SJSA1 (cell line): ENCODE data around the gene CCL27. TPM values are rescaled to one million over a fixed set of nuclear protein-coding genes. Genes with fewer than 3 reads are reported as not detected.

Source experiments
- DNase-seq, 2 experiments: peaks; one replicate each; pipeline ENCODE4 v3.0.0-alpha.2; 2015 to 2020; ENCODE audit warnings: low spot score in 2 of 2, low read depth in 1 of 2
- H3K27ac ChIP-seq: fragments of 250-450 bp; sonication (Bioruptor Pico); 2 replicates; pipeline ENCODE4 v1.5.1; 2020; ENCODE audit warnings: mild to moderate bottlenecking, moderate library complexity
- H3K27me3 ChIP-seq: fragments of 250-450 bp; sonication (Bioruptor Pico); replicated peaks from 2 replicates; pipeline ENCODE4 v1.5.1; 2020; ENCODE audit warnings: mild to moderate bottlenecking, moderate library complexity
- H3K36me3 ChIP-seq: fragments of 250-450 bp; sonication (Bioruptor Pico); 2 replicates; pipeline ENCODE4 v1.5.1; 2020; ENCODE audit warnings: mild to moderate bottlenecking
- H3K4me1 ChIP-seq: fragments of 250-450 bp; sonication (Bioruptor Pico); replicated peaks from 2 replicates; pipeline ENCODE4 v1.6.1; 2021; ENCODE audit warnings: mild to moderate bottlenecking
- H3K4me3 ChIP-seq: fragments of 250-450 bp; sonication (Bioruptor Pico); 2 replicates; pipeline ENCODE4 v1.5.1; 2020; ENCODE audit warnings: mild to moderate bottlenecking
- H3K9me3 ChIP-seq: fragments of 250-450 bp; sonication (Bioruptor Pico); replicated peaks from 2 replicates; pipeline ENCODE4 v1.5.1; 2020; ENCODE audit warnings: mild to moderate bottlenecking
- total RNA-seq: library from RNA; depleted of rRNA; stranded (reverse); fragments of >200 nt; shearing (Covaris generic); gene quantifications from 2 replicates; pipeline ENCODE4 v1.2.3, GENCODE V29; 2014

The CCL27 gene
- total RNA-seq, 1 experiment from 2014 or later = not detected

DNA sequence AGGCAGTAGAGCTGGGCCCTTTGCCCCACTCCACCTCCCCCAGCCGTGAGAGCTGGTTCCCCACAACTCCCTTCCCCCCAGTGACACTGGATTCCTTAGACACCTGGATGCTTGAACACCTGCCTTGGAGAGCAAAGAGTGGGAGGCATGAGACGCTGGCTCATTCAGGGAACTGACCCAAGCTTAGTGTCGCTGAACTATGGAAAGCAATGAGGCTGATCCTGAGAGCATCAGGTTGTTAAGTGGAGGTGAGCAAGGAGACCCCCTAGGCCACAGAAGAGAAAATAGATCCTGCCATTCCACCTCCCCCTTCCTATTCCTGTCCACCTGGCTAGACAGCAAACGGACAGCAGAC is 26.6 kb upstream of the CCL27 start:
- Histone ChIP-seq H3K36me3 (no peaks in the 10 kb centered on the region), H3K27me3 (no peaks in the 10 kb centered on the region), H3K4me1 (no peaks in the 10 kb centered on the region), H3K4me3 (no peak overlapping the region), H3K9me3 (no peaks in the 10 kb centered on the region), H3K27ac (no peak overlapping the region)
- DNase-seq = no peak

DNA sequence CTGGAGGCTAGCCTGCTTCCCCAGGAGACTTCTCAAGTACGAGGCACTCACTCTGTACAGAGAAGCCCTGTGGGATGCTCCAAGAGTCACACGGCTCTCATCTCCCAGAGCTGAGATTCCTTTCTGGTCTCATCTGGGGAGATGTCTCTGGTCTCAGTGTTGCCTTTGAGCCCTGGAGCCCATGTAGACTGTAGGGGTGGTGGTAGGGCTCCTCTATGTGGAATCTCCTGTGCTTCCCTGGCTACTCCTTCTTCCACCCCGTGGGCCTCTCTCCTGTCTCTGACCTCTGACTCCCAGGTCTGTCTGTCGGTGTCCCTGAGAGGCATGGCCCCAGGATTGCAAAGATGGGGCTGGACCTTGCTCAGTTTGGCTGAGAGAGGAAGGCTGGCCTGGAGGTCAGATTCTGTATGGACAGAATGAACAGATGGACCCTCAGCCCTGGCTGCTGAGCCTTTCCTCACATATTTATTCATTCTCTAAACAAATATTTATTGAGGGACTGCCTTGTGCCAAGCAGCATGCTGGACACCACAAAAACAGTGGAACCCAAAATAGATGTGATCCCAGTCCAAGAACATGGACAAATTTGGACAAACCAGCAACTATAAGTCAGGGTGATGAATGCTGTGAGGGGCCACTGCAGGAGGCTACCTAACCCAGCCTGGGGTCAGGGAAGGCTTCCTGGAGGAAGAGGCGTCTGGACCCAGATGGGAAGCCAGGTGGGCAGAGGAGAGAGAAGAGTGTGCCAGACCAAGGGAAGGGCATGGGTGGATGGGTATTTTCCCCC is 26.1 kb upstream of the CCL27 start:
- no peak for DNase-seq
- Histone ChIP-seq H3K36me3 (no peaks in the 10 kb centered on the region), H3K9me3 (no peaks in the 10 kb centered on the region), H3K27me3 (no peaks in the 10 kb centered on the region), H3K4me3 (no peak overlapping the region), H3K4me1 (no peaks in the 10 kb centered on the region), H3K27ac (no peak overlapping the region)

DNA sequence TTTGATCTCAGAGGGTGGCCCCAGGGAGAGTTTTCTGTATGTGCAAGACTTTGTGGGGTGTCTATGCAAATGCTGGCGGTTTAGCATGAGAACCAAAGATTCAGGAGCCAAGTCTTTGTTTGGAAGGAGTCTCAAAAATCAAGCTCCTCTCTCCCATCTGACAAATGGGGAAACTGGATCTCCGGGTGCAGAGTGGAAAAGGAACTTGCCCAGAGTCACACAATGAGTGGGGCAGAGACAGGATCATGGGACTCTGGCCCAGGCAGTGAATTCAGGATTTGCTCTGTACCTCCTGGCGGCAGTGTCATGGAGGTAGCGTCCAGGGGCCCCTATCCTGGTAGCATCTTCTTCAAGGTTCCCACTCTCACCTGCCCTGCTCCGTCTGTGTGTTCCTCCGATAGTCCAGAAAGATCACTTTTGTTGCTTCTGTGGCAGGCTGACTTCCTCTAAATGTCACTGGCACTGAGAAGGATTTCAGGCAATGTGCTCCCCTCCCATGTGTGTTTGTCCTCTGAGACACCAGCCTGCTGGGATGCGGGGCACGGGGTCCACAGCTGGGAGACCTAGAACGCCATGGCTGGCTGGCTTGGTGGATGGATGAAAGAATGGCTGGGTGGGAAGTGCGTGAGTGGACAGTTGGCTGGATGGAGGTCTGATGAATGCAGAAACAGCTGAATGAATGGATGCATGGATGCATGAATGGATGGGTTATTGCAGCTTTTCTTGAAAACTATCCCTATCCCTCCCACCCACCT is 25.0 kb upstream of the CCL27 start:
- no peak for DNase-seq
- Histone ChIP-seq H3K27ac (no peak overlapping the region), H3K27me3 (no peaks in the 10 kb centered on the region), H3K9me3 (no peaks in the 10 kb centered on the region), H3K36me3 (no peaks in the 10 kb centered on the region), H3K4me1 (no peaks in the 10 kb centered on the region), H3K4me3 (no peak overlapping the region)

DNA sequence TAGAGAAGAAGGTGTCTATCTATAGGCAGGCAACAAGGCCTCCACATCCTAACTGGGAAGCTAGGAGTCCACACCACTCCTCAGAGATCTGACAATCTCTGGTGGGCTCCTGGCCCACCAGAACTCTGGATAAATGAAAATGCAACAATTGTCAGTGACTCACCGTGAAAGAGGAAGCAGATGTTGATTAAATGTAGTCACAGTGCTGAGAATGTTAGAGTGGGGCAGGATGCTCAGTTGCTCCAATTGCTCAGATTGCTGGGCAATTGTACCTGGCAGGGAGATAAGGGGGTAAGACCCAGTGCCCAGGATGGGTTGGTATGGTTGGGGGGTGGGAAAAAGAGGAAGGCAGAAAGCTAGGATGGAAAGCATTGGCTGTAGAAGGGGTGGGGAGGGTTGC is 24.3 kb upstream of the CCL27 start:
- Histone ChIP-seq H3K27me3 (no peaks in the 10 kb centered on the region), H3K4me1 (no peaks in the 10 kb centered on the region), H3K27ac (no peak overlapping the region), H3K9me3 (no peaks in the 10 kb centered on the region), H3K4me3 (no peak overlapping the region), H3K36me3 (no peaks in the 10 kb centered on the region)
- DNase-seq = no peak

DNA sequence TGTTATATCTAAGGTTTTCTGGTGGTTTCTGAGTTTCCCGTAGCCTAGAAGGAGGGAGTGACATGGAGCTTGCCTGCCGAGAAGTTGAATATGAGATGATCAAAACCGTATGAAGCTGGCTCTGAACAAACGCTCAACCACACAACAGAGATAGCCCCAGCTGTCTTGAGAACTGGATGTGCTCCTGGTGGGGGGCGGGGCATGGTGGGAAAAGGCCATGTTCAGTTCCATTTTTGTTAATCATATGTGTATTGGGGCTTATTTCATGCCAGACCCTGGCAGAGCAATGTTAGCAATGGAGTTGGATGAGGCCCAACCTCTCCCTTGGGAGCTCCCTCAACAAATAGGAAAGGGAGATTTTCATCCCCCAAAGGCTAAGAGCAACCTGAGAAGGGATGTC is 23.8 kb upstream of the CCL27 start:
- no peak for DNase-seq
- H3K27me3 ChIP-seq = no peaks in the 10 kb centered on the region
- no peak overlapping the region for H3K4me3 ChIP-seq
- H3K27ac ChIP-seq = no peak overlapping the region
- H3K9me3 ChIP-seq = no peaks in the 10 kb centered on the region
- H3K36me3 ChIP-seq = no peaks in the 10 kb centered on the region
- no peaks in the 10 kb centered on the region for H3K4me1 ChIP-seq

DNA sequence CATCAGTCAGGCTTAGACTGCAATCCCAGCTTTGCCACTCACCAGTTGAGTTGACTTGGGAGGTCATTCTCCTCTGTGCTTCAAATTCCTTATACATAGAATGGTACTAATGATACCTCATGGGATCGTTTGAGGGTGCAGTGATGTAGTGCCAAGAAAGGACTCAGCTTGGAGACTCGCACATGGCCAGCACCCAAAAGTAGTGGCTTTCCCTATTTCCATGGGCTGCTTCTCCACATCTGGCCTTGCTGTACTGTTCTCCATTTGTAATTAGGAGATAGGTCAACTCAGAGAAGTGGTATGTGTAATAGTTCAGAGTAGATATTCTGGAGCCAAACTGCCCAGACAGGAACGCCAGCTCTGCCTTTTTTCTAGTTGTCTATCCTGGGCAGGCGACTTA is 23.1 kb upstream of the CCL27 start:
- Histone ChIP-seq H3K4me3 (no peak overlapping the region), H3K27ac (no peak overlapping the region), H3K36me3 (no peaks in the 10 kb centered on the region), H3K9me3 (no peaks in the 10 kb centered on the region), H3K4me1 (no peaks in the 10 kb centered on the region), H3K27me3 (no peaks in the 10 kb centered on the region)
- DNase-seq = no peak

DNA sequence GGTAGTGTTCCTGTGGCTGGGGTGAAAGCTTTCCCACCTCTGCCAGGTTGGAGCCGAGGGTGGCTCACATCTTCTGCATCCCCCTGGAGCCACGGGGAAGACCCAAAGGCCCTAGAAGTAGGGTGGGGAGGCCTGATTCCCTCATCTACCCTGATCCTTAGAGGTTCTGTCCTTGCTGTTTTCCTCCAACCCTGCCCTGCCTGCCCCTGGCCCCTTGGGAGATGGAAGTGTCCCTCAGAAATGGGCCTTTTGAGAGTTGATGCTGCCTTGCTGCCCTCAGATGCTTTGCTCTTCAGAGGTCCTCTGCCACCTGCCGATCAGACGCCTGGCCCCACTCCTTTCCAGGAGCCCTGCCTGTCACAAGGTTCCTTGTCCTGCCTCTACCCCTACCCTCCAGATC is 22.4 kb upstream of the CCL27 start:
- Histone ChIP-seq H3K4me3 (no peak overlapping the region), H3K36me3 (no peaks in the 10 kb centered on the region), H3K9me3 (no peaks in the 10 kb centered on the region), H3K27me3 (no peaks in the 10 kb centered on the region), H3K4me1 (no peaks in the 10 kb centered on the region), H3K27ac (no peak overlapping the region)
- DNase-seq = no peak

DNA sequence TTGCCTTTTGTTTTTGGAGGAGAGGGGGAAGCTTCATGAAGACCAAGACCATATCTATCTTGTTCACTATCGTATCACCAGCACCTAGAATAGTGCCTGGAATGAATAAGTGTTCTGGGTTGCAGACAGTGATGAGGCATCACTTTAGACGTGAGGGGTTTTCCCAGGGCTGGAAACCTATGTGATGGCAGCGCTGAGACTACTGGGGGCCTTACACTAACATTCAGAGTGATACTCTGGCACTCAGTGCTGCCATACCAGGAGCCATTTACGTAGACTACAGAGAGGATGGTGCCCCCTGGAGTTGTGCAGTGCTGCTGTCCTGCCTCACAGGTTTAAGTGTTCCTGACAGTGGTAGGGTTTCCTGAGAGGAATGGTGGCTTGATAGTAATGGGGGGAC is 21.7 kb upstream of the CCL27 start:
- DNase-seq = no peak
- no peaks in the 10 kb centered on the region for H3K4me1 ChIP-seq
- H3K4me3 ChIP-seq = no peak overlapping the region

DNA sequence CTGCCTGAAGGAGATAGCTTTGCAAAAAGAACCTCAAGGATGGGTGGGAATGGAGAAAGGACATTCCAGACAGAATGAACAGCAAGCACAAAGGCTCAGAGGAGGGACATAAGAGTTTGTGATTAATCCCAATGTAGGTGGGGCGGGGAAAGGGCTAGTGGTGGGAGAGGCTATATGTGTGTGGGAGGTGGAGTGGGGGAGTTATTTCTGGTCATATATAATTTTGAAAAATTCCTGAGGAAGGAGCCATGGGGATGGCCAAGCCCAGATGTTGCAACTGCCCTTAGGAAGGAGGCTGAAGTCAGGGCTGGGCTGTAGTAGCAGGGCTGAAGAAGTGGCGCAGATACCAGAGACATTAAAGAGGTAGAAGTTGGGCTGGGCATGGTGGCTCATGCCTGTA is 13.4 kb upstream of the CCL27 start:
- Histone ChIP-seq H3K27ac (no peak overlapping the region), H3K27me3 (no peaks in the 10 kb centered on the region), H3K36me3 (no peaks in the 10 kb centered on the region), H3K9me3 (no peaks in the 10 kb centered on the region), H3K4me3 (no peak overlapping the region), H3K4me1 (no peaks in the 10 kb centered on the region)
- no peak for DNase-seq

More for the DNA sequence above, 21.7 kb upstream of the CCL27 start:
- no peak overlapping the region for H3K27ac ChIP-seq
- H3K9me3 ChIP-seq = no peaks in the 10 kb centered on the region
- no peaks in the 10 kb centered on the region for H3K36me3 ChIP-seq
- no peaks in the 10 kb centered on the region for H3K27me3 ChIP-seq

DNA sequence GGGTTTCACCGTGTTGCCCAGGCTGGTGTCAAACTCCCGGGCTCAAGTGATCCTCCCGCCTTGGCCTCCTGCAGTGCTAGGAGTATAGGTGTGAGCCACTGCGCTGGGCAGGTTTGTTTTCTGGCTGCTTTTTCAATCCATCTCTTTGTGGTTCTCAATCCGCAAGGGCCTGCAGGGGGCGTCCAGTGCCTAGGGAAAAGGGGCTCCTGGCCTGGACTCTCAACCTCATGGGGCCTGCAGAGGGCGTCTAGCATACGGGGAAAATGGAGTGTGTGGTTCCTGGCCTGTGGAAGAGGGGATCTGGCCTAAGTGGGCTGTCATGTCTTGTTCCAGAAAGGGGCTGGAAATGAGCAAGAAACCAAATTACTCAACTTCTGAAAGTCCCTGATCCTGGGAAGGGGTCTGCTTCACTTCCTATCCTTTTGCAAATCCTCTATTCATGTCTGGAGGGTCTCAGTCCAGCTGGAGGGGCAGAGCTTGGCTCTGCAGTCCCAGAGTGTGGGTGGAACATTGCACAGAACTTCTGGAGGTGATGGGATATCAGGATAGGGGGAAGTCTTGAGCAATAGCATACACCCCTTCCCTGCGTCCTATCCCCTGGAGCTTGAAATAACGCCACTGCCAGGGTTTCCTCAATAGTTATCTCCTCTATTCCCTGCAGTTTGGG is 12.7 kb upstream of the CCL27 start:
- Histone ChIP-seq H3K9me3 (no peaks in the 10 kb centered on the region), H3K4me3 (no peak overlapping the region), H3K4me1 (no peaks in the 10 kb centered on the region), H3K27ac (no peak overlapping the region), H3K36me3 (no peaks in the 10 kb centered on the region), H3K27me3 (no peaks in the 10 kb centered on the region)
- peak; percentile 14 to 58 for DNase-seq

DNA sequence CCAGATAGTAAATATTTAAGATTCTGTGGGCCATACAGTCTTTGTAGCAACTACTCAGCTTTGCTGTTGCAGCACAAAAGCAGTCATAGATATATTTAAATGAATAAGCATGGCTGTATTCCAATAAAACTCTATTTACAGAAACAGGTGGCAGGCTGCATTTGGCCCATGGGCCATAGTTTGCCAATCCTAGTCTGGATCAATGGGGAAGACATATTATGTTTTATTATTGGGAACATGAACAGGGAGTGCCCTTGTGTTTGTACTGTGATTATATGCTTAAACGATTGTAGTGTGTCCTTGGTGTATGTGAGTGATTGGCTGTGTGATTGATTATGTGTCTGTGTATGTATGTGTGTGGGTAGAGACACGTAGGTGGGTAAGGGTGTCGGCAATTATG is 12.0 kb upstream of the CCL27 start:
- Histone ChIP-seq H3K27ac (no peak overlapping the region), H3K4me3 (no peak overlapping the region), H3K9me3 (no peaks in the 10 kb centered on the region), H3K27me3 (no peaks in the 10 kb centered on the region), H3K4me1 (no peaks in the 10 kb centered on the region), H3K36me3 (no peaks in the 10 kb centered on the region)
- no peak for DNase-seq

DNA sequence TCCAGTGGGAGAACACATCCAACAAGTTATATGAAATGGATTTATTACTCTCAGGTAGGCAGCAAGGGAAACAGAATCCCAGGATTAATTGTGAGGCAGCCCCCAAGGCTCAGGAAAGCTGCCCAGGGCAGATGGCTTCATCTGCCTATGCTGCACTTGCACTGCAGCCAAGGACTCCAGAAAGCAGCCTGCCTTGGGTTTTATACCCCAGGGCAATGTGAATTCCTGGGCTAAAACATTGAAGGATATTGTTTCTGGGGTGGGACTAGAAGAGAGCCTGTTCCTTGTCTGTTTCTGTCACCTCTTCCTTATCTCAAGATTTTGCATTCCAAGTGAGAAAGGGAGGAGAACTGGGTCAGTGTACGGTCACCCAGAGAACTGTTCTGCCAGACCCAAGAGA is 8.8 kb upstream of the CCL27 start:
- no peak overlapping the region for H3K27ac ChIP-seq

DNA sequence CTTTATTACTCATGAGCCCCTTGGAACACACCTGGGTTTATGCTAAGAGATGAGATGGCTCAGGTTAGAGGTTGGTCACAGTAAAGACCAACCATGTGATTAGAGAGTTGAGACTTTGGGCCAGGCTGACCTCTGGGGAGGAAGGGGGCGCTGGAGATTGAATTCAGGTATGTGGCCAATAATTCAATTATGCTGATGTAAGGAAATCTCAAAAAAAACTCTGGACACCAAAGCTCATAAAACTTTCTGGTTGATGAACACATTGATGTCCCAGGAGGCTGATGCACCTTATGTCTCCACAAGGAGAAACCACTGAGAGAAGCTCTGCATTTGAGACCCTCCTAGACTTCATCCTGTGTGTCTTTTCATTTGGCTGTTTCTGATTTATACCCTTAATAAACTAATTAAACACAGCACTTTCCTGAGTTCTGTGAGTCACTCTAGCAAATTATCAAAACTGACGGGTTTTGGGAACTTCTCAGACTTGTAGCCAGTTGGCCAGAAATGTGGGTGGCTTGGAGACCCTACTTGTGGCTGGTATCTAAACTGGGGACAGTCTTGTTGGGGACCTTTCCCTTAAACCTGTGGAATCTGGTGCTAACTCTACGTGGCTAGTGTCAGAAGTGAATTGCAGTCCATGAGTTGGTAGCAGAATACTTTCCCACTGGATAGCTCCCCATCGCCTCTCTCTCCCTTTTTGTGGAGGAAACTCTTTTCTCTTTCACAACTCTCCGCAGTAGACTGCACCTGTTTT is 7.5 kb upstream of the CCL27 start:
- Histone ChIP-seq H3K9me3 (no peaks in the 10 kb centered on the region), H3K4me3 (no peak overlapping the region), H3K4me1 (peaks cover 2% of the 10 kb centered on the region; the same call in 1 of the 2 replicates), H3K27me3 (no peaks in the 10 kb centered on the region), H3K36me3 (no peaks in the 10 kb centered on the region), H3K27ac (no peak overlapping the region)
- no peak for DNase-seq

More for the DNA sequence above, 8.8 kb upstream of the CCL27 start:
- Histone ChIP-seq H3K9me3 (no peaks in the 10 kb centered on the region), H3K27me3 (no peaks in the 10 kb centered on the region), H3K4me1 (no peaks in the 10 kb centered on the region; the same call in 1 of the 2 replicates), H3K36me3 (no peaks in the 10 kb centered on the region), H3K4me3 (no peak overlapping the region)
- DNase-seq = no peak
